ENCODE measurements around the gene CENPT.

CENPT gene

GRCh38 chr16:67805718-67806427 is 41.6 kb downstream of the CENPT start:
- Histone ChIP-seq H3K4me2 (ENCODE audit: low read length) (peak overlapping the region; percentile 92), H3K4me1 (peaks cover 4% of the 10 kb centered on the region), H3K27ac (peak overlapping the region; percentile 65), H3K9me3 (ENCODE audit: control insufficient read depth, low read length) (no peaks in the 10 kb centered on the region), H3K27me3 (ENCODE audit: control insufficient read depth, insufficient read depth, low read length) (no peaks in the 10 kb centered on the region), H3K4me3 (ENCODE audit: low read depth, low read length) (peak overlapping the region; percentile 100), H3K9ac (peak overlapping the region; percentile 96), H3K36me3 (ENCODE audit: control insufficient read depth, insufficient read depth, low read length) (no peaks in the 10 kb centered on the region), H2AFZ (peak overlapping the region; percentile 100), H3K79me2 (peaks cover 50% of the 10 kb centered on the region)
- no peak for TF ChIP-seq CTCF (IDR thresholded peaks at IDR 0.05)

- H3K9ac ChIP-seq = no peak overlapping the region
Measured at GRCh38 chr16:67804853-67805542, 42.5 kb downstream of the CENPT start.

GRCh38 chr16:67803894-67804293 is 43.6 kb downstream of the CENPT start:
- H2AFZ ChIP-seq = no peak overlapping the region
- no peak overlapping the region for H3K4me2 ChIP-seq (ENCODE audit: low read length)
- peaks cover 65% of the 10 kb centered on the region for H3K79me2 ChIP-seq
- peaks cover 4% of the 10 kb centered on the region for H3K4me1 ChIP-seq
- H3K27me3 ChIP-seq (ENCODE audit: control insufficient read depth, insufficient read depth, low read length) = no peaks in the 10 kb centered on the region
- no peak overlapping the region for H3K4me3 ChIP-seq (ENCODE audit: low read depth, low read length)
- H3K9ac ChIP-seq = no peak overlapping the region
- no peaks in the 10 kb centered on the region for H3K9me3 ChIP-seq (ENCODE audit: control insufficient read depth, low read length)
- no peak overlapping the region for H3K27ac ChIP-seq
- no peaks in the 10 kb centered on the region for H3K36me3 ChIP-seq (ENCODE audit: control insufficient read depth, insufficient read depth, low read length)
- TF ChIP-seq CTCF (IDR thresholded peaks at IDR 0.05) = no peak

More at GRCh38 chr16:67804853-67805542, 42.5 kb downstream of the CENPT start:
- peaks cover 59% of the 10 kb centered on the region for H3K79me2 ChIP-seq
- no peak overlapping the region for H2AFZ ChIP-seq
- no peaks in the 10 kb centered on the region for H3K9me3 ChIP-seq (ENCODE audit: control insufficient read depth, low read length)
- H3K27me3 ChIP-seq (ENCODE audit: control insufficient read depth, insufficient read depth, low read length) = no peaks in the 10 kb centered on the region
- H3K27ac ChIP-seq = no peak overlapping the region
- peak overlapping the region; percentile 100 for H3K4me3 ChIP-seq (ENCODE audit: low read depth, low read length)
- TF ChIP-seq CTCF (IDR thresholded peaks at IDR 0.05) = no peak
- H3K4me2 ChIP-seq (ENCODE audit: low read length) = peak overlapping the region; percentile 92
- H3K4me1 ChIP-seq = peaks cover 4% of the 10 kb centered on the region
- no peaks in the 10 kb centered on the region for H3K36me3 ChIP-seq (ENCODE audit: control insufficient read depth, insufficient read depth, low read length)

GRCh38 chr16:67801883-67802282 is 45.6 kb downstream of the CENPT start:
- no peak for TF ChIP-seq CTCF (IDR thresholded peaks at IDR 0.05)
- H3K27ac ChIP-seq = no peak overlapping the region
- H3K9ac ChIP-seq = no peak overlapping the region
- H3K4me3 ChIP-seq (ENCODE audit: low read depth, low read length) = no peak overlapping the region
- no peaks in the 10 kb centered on the region for H3K36me3 ChIP-seq (ENCODE audit: control insufficient read depth, insufficient read depth, low read length)
- no peak overlapping the region for H2AFZ ChIP-seq
- H3K79me2 ChIP-seq = peaks cover 81% of the 10 kb centered on the region
- no peaks in the 10 kb centered on the region for H3K9me3 ChIP-seq (ENCODE audit: control insufficient read depth, low read length)
- peaks cover 4% of the 10 kb centered on the region for H3K4me1 ChIP-seq
- H3K4me2 ChIP-seq (ENCODE audit: low read length) = no peak overlapping the region
- no peaks in the 10 kb centered on the region for H3K27me3 ChIP-seq (ENCODE audit: control insufficient read depth, insufficient read depth, low read length)

Data from parathyroid adenoma (tissue), 2 donors.